RCC 7860 (cell line): ENCODE measurements around the gene EPC1.
"Not testable (repeated sequence)": the region's sequence is repeated elsewhere in the genome, so short reads cannot be mapped to it uniquely, and the experiment has no call there.

Source experiments
- DNase-seq: peaks from one replicate; pipeline ENCODE4 v3.0.0-alpha.2; 2015; ENCODE audit warnings: low spot score
- FAIRE-seq: peaks from 2 replicates; lab custom pipeline; 2012; peaks lifted over from hg19 to GRCh38; lab: Jason Lieb, UNC

EPC1 gene

DNA sequence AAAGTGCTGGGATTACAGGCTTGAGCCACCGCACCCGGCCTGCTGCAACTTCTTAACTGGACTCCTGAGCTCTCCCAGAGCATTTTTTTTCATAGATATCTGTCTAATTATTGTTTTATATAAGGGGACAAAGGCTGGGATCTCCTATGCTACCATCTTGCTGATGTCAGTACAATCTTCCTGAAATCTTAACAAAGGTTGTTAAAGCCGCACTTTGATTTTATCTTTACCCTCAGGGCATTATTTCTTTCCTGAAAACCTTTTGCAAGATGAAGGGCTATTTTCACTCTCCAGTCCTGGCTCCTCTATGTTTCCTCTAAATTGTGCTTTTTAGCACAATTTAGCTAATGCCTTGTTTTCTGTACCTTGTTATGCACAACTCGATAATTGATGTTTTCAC is 102.9 kb downstream of the EPC1 start:
- FAIRE-seq: no peak
- DNase-seq: no peak

DNA sequence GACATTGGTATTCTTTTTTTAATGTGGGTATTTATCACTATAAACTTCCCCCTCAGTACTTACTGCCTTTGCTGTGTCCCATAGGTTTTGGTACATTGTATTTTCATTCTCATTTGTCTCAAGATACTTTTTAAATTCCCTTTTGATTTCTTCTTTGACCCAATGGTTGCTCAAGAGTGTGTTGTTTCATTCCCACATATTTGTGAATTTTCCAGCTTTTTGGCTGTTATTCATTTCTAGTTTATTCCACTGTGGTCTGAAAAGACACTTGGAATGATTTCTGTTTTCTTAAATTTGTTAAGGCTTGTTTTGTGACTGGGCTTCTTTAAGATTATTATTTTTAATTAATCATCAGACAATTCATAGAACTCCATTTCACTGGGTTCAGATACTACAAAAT is 105.0 kb downstream of the EPC1 start:
- DNase-seq (no peak), FAIRE-seq (no peak)

DNA sequence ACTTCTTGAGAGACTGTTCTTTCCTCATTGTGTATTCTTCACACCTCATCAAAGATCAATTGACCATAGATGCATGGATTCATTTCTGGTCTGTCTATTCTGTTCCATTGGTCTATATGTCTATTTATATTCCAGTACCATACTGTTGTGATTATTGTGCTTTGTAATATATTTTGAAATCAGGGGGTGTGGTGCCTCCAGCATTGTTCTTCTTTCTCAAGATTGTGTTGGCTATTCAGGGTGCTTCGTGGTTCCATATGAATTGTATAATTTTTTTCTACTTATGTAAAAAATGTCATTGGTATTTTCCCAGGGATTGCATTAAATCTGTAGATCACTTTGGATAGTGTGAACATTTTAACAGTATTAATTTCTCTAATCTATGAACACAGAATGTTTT is 106.5 kb downstream of the EPC1 start:
- DNase-seq: no peak
- FAIRE-seq: no peak

DNA sequence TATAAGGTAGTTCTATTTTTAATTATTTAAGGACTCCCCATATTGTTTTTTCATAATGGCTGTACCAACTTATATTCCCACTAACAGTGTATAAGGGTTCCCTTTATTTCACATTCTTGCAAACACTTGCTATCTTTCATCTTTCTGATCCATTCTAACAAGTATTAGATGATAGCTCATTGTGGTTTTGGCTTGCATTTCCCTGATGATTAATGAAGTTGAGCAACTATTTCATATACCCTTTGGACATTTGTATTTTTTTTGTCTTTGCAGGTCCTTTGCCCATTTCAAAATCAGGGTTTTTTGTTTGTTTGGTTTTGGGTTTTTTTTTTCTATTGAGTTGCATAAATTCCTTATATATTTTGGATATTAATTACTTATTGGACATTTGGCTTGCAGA is 107.2 kb downstream of the EPC1 start:
- DNase-seq (no peak), FAIRE-seq (no peak)

DNA sequence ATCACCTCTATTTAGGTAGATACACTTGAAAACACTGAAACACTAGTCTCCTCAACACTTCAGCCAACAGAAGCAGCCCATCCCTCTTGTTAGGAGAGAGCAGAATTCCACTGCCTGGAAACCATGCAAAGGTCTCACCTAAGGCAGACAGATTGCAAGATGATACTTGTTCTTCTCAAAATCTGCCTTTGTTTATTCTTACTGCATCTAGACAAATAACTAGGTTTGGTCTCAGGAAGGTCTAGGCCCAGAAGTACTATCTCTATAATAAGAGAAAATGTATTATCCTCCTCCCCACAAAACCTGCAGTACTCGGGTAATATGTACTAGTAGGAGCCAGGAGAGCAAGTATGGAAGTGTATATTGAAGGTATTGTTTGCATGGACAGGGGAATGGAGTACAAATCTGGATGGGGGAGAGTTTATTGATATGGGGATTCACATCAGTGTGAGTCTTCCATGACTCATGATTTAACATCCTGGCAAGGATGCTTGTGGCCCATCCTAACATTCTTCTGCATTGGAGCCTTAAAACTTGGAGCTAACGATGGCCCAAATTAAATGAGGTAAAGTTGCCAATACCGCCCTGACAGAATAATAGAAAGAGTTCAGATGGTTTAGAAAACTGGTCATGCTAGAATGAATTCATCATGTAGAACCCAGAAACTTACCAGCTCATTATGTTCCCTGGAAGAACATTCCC is 109.2 kb downstream of the EPC1 start:
- no peak for DNase-seq
- no peak for FAIRE-seq

DNA sequence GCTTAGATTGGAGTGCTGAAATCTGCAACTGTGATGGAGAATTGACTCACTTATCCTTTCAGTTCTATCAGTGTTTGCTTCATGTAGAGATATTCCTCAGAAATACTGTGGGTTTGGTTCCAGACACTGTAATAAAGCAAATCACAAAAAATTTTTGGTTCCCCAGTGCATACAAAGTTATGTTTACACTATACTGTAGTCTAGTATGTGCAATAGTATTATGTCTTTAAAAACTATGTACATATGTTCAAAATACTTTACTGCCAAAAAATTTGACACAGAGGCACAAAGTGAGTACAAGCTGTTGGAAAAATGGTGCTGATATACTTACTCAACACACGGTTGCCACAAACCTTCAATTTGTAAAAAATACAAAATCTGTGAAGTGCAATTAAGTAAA is 112.5 kb downstream of the EPC1 start:
- no peak for FAIRE-seq

DNA sequence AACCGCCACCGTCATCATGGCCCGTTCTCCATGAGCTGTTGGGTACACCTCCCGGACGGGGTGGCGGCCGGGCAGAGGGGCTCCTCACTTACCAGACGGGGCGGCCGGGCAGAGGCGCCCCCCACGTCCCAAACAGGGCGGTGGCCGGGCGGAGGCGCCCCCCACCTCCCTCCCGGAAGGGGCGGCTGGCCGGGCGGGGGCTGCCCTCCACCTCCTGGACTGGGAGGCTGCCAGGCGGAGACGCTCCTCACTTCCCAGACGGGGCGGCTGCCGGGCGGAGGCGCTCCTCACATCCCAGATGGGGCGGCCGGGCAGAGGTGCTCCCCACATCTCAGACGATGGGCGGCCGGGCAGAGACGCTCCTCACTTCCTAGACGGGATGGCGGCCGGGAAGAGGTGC is 113.6 kb downstream of the EPC1 start:
- DNase-seq, FAIRE-seq: not testable (repeated sequence)

More for the DNA sequence above, 112.5 kb downstream of the EPC1 start:
- DNase-seq: no peak

DNA sequence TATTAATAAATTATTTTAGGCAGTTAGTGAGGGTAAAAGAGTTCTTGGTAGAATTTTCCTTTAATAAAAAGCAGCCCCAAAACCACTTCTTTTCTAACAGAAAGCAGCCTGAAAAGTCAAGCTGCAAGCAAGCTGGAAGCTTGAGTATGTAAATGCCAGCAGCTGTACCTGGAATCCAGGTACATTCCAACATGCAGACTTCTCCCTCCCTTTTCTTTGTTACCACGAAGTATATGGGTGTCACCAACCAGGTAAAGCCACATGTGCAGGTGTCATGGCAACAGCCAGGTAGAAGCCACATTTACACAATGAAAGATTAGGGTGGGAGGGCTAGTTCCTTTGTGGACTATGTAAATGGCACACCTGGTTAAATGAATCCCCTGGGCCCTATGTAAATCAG is 114.6 kb downstream of the EPC1 start:
- DNase-seq (no peak), FAIRE-seq (no peak)

DNA sequence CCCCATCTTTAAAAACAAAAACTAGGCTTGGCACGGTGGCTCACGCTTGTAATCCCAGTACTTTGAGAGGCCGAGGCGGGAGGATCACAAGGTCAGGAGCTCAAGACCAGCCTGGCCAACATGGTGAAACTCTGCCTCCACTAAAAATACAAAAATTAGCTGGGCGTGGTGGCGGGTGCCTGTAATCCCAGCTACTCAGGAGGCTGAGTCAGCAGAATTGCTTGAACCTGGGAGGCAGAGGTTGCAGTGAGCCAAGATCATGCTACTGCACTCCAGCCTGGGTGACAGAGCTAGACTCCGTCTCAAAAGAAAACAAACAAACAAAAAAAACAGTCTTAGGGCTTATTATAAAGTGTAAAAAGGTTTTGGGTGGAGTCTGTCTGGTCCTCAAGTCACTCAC is 117.2 kb downstream of the EPC1 start:
- not testable (repeated sequence) for FAIRE-seq, DNase-seq

DNA sequence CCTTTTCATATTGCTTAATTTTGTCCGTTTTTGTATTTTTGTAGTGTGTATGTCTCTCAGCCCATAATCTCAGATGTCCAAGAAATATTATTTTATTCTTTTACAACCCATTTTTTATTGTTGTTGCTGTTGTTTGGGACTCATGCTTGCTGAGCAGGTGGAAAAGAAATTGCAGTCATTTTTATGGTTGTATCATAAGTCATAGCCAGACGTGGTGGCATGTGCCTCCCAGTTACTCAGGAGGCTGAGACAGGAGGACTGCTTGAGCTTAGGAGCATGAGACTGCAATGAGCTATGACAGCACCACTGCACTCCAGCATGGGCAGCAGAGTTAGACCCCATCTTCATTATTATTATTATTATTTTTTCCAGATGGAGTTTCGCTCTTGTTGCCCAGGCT is 117.8 kb downstream of the EPC1 start:
- DNase-seq (no peak), FAIRE-seq (no peak)

DNA sequence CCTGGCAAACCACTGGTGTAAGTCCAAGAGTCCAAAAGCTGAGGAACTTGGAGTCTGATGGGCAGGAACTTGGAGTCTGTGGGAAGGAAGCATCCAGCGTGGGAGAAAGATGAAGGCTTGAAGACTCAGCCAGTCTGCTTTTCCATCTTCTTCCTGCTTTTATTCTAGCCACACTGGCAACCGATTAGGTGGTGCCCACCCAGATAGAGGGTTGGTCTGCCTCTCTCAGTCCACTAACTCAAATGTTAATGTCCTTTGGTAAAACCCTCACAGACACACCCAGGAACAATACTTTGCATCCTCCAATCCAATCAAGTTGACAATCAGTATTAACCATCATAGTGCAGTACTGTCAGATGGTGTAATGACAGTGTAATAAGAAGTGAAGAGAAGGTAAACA is 119.2 kb downstream of the EPC1 start:
- DNase-seq: no peak
- no peak for FAIRE-seq

DNA sequence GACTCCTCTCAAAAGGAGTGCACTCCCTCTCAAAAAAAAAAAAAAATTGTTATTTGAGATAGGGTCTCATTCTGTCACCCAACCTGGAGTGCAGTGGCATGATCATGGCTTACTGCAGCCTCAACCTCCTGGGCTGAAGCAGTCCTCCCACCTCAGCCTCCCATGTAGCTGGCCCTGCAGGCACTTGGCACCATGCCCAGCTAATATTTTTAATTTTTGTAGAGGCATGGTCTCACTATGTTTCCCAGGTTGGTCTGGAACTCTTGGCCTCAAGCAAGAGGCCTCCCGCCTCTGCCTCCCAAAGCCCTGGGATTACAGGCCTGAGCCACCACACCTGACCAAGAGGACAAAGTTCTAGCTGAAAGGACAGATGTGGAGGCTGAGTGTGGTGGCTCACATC is 120.3 kb downstream of the EPC1 start:
- no peak for DNase-seq

DNA sequence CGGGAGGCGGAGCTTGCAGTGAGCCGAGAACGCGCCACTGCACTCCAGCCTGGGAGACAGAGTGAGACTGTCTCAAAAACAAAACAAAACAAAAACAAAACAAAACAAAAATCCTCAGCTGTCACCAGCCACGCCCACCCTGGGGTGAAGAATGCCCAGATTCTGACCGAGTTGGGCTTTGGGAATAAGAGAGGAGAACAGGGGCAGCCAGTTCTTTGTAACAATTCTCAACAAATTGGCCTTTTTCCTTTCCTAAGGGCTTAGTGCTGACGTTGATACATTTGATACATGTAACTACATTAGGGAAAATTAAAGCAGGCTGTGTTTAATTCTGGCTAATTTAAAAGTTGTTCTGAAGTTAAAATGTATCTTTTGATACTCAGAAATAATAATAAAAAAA is 121.0 kb downstream of the EPC1 start:
- FAIRE-seq (no peak), DNase-seq (no peak)

More for the DNA sequence above, 120.3 kb downstream of the EPC1 start:
- no peak for FAIRE-seq

DNA sequence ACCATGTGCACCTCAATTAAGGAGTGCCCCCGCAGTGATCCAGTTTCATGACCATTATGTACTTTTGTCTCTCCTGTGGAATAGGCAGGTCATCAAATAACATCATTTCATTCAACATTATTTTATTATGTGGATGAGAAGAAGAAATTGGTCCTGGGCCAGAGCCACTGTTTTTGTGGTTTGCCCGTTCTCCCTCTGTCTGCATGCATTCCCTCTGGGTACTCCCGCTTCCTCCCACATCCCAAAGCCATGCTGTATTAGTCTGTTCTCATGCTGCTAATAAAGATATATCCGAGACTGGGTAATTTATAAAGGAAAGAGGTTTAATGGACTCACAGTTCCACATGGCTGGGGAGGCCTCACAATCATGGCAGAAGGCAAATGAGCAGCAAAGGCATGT is 124.6 kb downstream of the EPC1 start:
- FAIRE-seq, DNase-seq: not testable (repeated sequence)

DNA sequence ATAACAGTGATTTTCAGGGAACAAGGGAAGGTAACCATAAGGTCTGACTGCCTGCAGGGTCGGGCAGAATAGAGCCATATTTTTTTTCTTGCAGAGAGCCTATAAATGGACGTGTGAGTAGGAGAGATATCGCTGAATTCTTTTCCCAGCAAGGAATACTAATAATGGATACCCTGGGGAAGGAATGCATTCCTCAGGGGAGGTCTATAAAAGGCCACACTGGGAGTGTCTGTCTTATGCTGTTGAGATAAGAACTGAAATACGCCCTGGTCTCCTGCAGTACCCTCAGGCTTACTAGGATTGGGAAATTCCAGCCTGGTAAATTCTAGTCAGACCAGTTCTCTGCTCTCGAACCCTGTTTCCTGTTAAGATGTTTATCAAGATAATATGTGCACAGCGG is 127.8 kb downstream of the EPC1 start:
- FAIRE-seq, DNase-seq: not testable (repeated sequence)

DNA sequence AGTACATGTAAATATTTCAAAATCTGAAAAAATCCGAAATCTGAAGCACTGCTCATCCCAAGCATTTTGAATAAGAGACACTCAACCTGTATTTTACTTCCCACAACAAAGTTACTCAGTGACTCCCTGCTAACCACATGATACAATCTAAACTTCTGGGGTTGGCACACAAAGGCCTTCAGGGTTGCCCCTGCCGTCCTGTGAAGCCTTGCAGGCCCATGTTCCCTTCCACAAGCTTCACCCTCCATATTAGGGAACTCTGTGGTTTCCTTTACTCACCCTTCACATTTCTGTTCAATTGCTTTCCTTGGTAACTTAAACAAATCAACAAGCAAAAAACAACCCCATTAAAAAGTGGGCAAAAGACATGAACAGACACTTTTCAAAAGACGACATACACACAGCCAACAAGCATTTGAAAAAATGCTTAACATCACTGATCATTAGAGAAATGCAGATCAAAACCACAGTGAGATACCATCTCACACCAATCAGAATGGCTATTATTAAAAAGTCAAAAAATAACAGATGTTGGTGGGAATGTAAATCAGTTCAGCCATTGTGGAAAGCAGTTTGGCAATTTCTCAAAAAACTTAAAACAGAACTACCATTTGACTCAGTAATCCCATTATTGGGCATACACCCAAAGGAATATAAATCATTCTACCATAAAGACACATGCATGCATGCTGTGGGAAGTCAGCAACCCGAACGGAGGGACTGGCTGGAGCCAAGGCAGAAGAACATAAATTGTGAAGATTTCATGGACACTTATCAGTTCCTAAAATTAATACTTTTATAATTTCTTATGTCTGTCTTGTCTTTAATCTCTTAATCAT is 128.5 kb downstream of the EPC1 start:
- not testable (repeated sequence) for DNase-seq, FAIRE-seq
